PC-3 (cell line): ENCODE results near the gene EFTUD2. TPM values are rescaled to one million over a fixed set of nuclear protein-coding genes. Genes with fewer than 3 reads are reported as not detected.

Experiments used
- ATAC-seq: fragments of 200-7000 bp; cut with Tn5 transposase; 2 replicates; pipeline ENCODE4 v1.9.1; 2020; ENCODE audit warnings: mild to moderate bottlenecking, moderate library complexity
- BruUV-seq: library from RNA; stranded (reverse); fragments of 400-500 nt; replicated peaks from 2 replicates; lab custom pipeline; 2021; lab: Mats Ljungman, UMichigan
- CTCF ChIA-PET: fragments of 300-600 bp; sonication (Branson Sonifier 250); formaldehyde crosslinking; loops from one replicate; lab custom pipeline; 2022; ENCODE audit warnings: antibody characterized with exemption; lab: Charles Lee
- POLR2A ChIA-PET: fragments of 300-600 bp; sonication (Branson Sonifier 250); formaldehyde crosslinking; loops from one replicate; lab custom pipeline; 2022; ENCODE audit warnings: antibody characterized with exemption; ENCODE audit not compliant: unreplicated experiment; lab: Charles Lee
- DNase-seq: peaks from one replicate; pipeline ENCODE4 v3.0.0-alpha.2; 2015
- H2AFZ ChIP-seq: fragments of 300-600 bp; sonication (generic); 2 replicates; pipeline ENCODE4 v1.6.0; 2016; ENCODE audit warnings: antibody characterized with exemption, low read length
- H3F3A ChIP-seq: fragments of 300-600 bp; sonication (generic); one replicate; pipeline ENCODE4 v1.6.0; 2017; ENCODE audit warnings: antibody characterized with exemption, low read length, control low read depth, mild to moderate bottlenecking; ENCODE audit not compliant: unreplicated experiment
- H3K27ac ChIP-seq: fragments of 300-600 bp; sonication (generic); 2 replicates; pipeline ENCODE4 v1.5.1; 2016; ENCODE audit warnings: mild to moderate bottlenecking, low read length
- H3K27me3 ChIP-seq: fragments of 300-600 bp; sonication (generic); 2 replicates; pipeline ENCODE4 v1.6.1; 2016; ENCODE audit warnings: low read length, mixed read lengths
- H3K36me3 ChIP-seq: fragments of 300-600 bp; sonication (generic); 2 replicates; pipeline ENCODE4 v1.6.1; 2016; ENCODE audit warnings: low read depth, mixed run types, low read length, mixed read lengths
- H3K4me1 ChIP-seq: fragments of 300-600 bp; sonication (generic); 2 replicates; pipeline ENCODE4 v1.5.1; 2016; ENCODE audit warnings: low read length; ENCODE audit not compliant: insufficient read depth
- H3K4me2 ChIP-seq: fragments of 300-600 bp; sonication (generic); 2 replicates; pipeline ENCODE4 v1.6.0; 2016; ENCODE audit warnings: low read length
- H3K4me3 ChIP-seq: fragments of 300-600 bp; sonication (generic); 2 replicates; pipeline ENCODE4 v1.5.1; 2016; ENCODE audit warnings: mild to moderate bottlenecking, low read length, mixed read lengths
- H3K79me2 ChIP-seq: fragments of 300-600 bp; sonication (generic); 2 replicates; pipeline ENCODE4 v1.6.1; 2017; ENCODE audit warnings: low read length, mixed read lengths
- H3K9ac ChIP-seq: fragments of 300-600 bp; sonication (generic); 2 replicates; pipeline ENCODE4 v1.6.0; 2016; ENCODE audit warnings: mild to moderate bottlenecking, low read length
- H3K9me2 ChIP-seq: fragments of 300-600 bp; sonication (generic); replicated peaks from 2 replicates; pipeline ENCODE4 v1.6.1; 2016; ENCODE audit warnings: mixed run types, low read length, mixed read lengths
- H3K9me3 ChIP-seq: fragments of 300-600 bp; sonication (generic); 2 replicates; pipeline ENCODE4 v1.6.1; 2016; ENCODE audit warnings: low read length, mixed read lengths
- H4K20me1 ChIP-seq: fragments of 300-600 bp; sonication (generic); 2 replicates; pipeline ENCODE4 v1.6.1; 2016; ENCODE audit warnings: low read length, mixed read lengths
- CTCF ChIP-seq: fragments of 300-600 bp; sonication (generic); conservative IDR thresholded peaks from 2 replicates; pipeline ENCODE4 v1.5.1; 2017; ENCODE audit warnings: antibody characterized with exemption, low read depth, mild to moderate bottlenecking, low read length
- EZH2 ChIP-seq: fragments of 300-600 bp; sonication (generic); IDR thresholded peaks from one replicate; pipeline ENCODE4 v1.6.1; 2017; ENCODE audit warnings: antibody characterized with exemption, mild to moderate bottlenecking, low read length; ENCODE audit not compliant: unreplicated experiment
- EZH2phosphoT487 ChIP-seq: fragments of 300-600 bp; sonication (generic); IDR thresholded peaks from 2 replicates; pipeline ENCODE4 v1.6.1; 2018; ENCODE audit warnings: mild to moderate bottlenecking, antibody characterized with exemption, low read length, borderline replicate concordance
- intact Hi-C: fragments of 100-400 bp; cut with micrococcal nuclease; formaldehyde crosslinking; loops from 2 replicates; pipeline ENCODE4 v1.9.0; 2023
- total RNA-seq: library from RNA; depleted of rRNA; stranded (reverse); fragments of >200 nt; gene quantifications from 2 replicates; pipeline ENCODE4 v1.2.3, GENCODE V29; 2014

The EFTUD2 gene
- total RNA-seq, 1 experiment from 2014 or later = 227 TPM

- DNase-seq (no peak), ATAC-seq (no peak)
- Histone ChIP-seq H3K27me3 (no peaks in the 10 kb centered on the region), H3K9ac (no peak overlapping the region), H3K4me1 (no peaks in the 10 kb centered on the region), H3K4me2 (no peak overlapping the region), H3K27ac (no peak overlapping the region), H3K9me2 (no peaks in the 10 kb centered on the region), H2AFZ (no peak overlapping the region), H3K4me3 (no peak overlapping the region), H3K79me2 (0 out of 2 replicates have a peak, but pooled peaks cover 3% of the 10 kb centered on the region), H3F3A (no peaks in the 10 kb centered on the region), H3K9me3 (no peaks in the 10 kb centered on the region), H3K36me3 (peaks cover 97% of the 10 kb centered on the region), H4K20me1 (peaks cover 3% of the 10 kb centered on the region; the same call in 1 of the 2 replicates)
- ChIA-PET POLR2A (no interaction called here), CTCF (no interaction called here)
- intact Hi-C loops = no loop called here
- TF ChIP-seq EZH2phosphoT487 (no peak), CTCF (no peak), EZH2 (no peak)
- BruUV-seq = no TSS peak
These were observed 31.4 kb upstream of the EFTUD2 start for GRCh38 chr17:44930667-44931066.

- intact Hi-C loops = no loop called here
- DNase-seq = no peak
- no peak overlapping the region for H3K4me3 ChIP-seq
- no peak for ATAC-seq
- H3K9me2 ChIP-seq = no peaks in the 10 kb centered on the region
- no peaks in the 10 kb centered on the region for H3K79me2 ChIP-seq
- no peaks in the 10 kb centered on the region for H4K20me1 ChIP-seq
- TF ChIP-seq EZH2phosphoT487 = no peak
- TF ChIP-seq CTCF = no peak
- no peak for TF ChIP-seq EZH2
- H3K27me3 ChIP-seq = no peaks in the 10 kb centered on the region
- CTCF ChIA-PET = no interaction called here
- H3K4me1 ChIP-seq = 0 out of 2 replicates have a peak, but pooled peaks cover under 1% of the 10 kb centered on the region
- no peak overlapping the region for H3K27ac ChIP-seq
- peaks cover 83% of the 10 kb centered on the region for H3K36me3 ChIP-seq
- no TSS peak for BruUV-seq
- no peaks in the 10 kb centered on the region for H3K9me3 ChIP-seq
- H3K9ac ChIP-seq = no peak overlapping the region
- H3K4me2 ChIP-seq = no peak overlapping the region
- POLR2A ChIA-PET = no interaction called here
- peaks cover 3% of the 10 kb centered on the region for H3F3A ChIP-seq
- H2AFZ ChIP-seq = no peak overlapping the region
These were observed 29.9 kb upstream of the EFTUD2 start for GRCh38 chr17:44928950-44929720.

GRCh38 chr17:44928136-44928535, 28.9 kb upstream of the EFTUD2 start:
- peaks cover 7% of the 10 kb centered on the region for H3F3A ChIP-seq
- BruUV-seq = no TSS peak
- no peak overlapping the region for H3K4me3 ChIP-seq
- H3K4me1 ChIP-seq = 0 out of 2 replicates have a peak, but pooled peaks cover 3% of the 10 kb centered on the region
- H3K9me3 ChIP-seq = no peaks in the 10 kb centered on the region
- no peaks in the 10 kb centered on the region for H3K27me3 ChIP-seq
- TF ChIP-seq CTCF = no peak
- TF ChIP-seq EZH2 = no peak
- TF ChIP-seq EZH2phosphoT487 = no peak
- intact Hi-C loops = no loop called here
- no peak overlapping the region for H2AFZ ChIP-seq
- peaks cover 75% of the 10 kb centered on the region for H3K36me3 ChIP-seq
- no peaks in the 10 kb centered on the region for H4K20me1 ChIP-seq
- H3K79me2 ChIP-seq = no peaks in the 10 kb centered on the region
- no peak overlapping the region for H3K27ac ChIP-seq
- no peaks in the 10 kb centered on the region for H3K9me2 ChIP-seq
- CTCF ChIA-PET = no interaction called here
- no peak overlapping the region for H3K4me2 ChIP-seq
- ATAC-seq (no peak), DNase-seq (no peak)
- no peak overlapping the region for H3K9ac ChIP-seq
- POLR2A ChIA-PET = no interaction called here
